Smooth muscle cell (in vitro differentiated cells): ENCODE results near the gene DYNLT2. TPM values are rescaled to one million over a fixed set of nuclear protein-coding genes. Genes with fewer than 3 reads are reported as not detected.

ENCODE experiments used
- DNase-seq: peaks from one replicate; lab custom pipeline; 2025; ENCODE audit not compliant: unreplicated experiment; lab: John Stamatoyannopoulos, UW
- H2AFZ ChIP-seq: fragments of 200-600 bp; sonication (generic); 2 replicates; pipeline ENCODE4 v1.6.0; 2016; ENCODE audit warnings: antibody characterized with exemption, low read depth, mild to moderate bottlenecking
- H3F3A ChIP-seq: fragments of 200-600 bp; sonication (generic); 2 replicates; pipeline ENCODE4 v1.6.0; 2017; ENCODE audit warnings: antibody characterized with exemption, low read depth
- H3K27ac ChIP-seq: fragments of 200-600 bp; sonication (generic); 2 replicates; pipeline ENCODE4 v1.5.1; 2016; ENCODE audit warnings: low read depth, mild to moderate bottlenecking
- H3K27me3 ChIP-seq: fragments of 200-600 bp; sonication (generic); 2 replicates; pipeline ENCODE4 v1.6.1; 2016; ENCODE audit warnings: low read depth, mild to moderate bottlenecking
- H3K36me3 ChIP-seq: fragments of 200-600 bp; sonication (generic); 2 replicates; pipeline ENCODE4 v1.5.1; 2016; ENCODE audit warnings: low read depth
- H3K4me1 ChIP-seq: fragments of 200-600 bp; sonication (generic); 2 replicates; pipeline ENCODE4 v1.5.1; 2016; ENCODE audit warnings: low read depth
- H3K4me2 ChIP-seq: fragments of 200-600 bp; sonication (generic); 2 replicates; pipeline ENCODE4 v1.6.0; 2016; ENCODE audit warnings: mild to moderate bottlenecking
- H3K4me3 ChIP-seq: fragments of 200-600 bp; sonication (generic); 2 replicates; pipeline ENCODE4 v1.5.1; 2016; ENCODE audit warnings: mild to moderate bottlenecking
- H3K79me2 ChIP-seq: fragments of 200-600 bp; sonication (generic); 2 replicates; pipeline ENCODE4 v1.6.0; 2016; ENCODE audit warnings: low read depth, mild to moderate bottlenecking
- H3K9ac ChIP-seq: fragments of 200-600 bp; sonication (generic); 2 replicates; pipeline ENCODE4 v1.6.0; 2016; ENCODE audit warnings: low read depth
- H3K9me3 ChIP-seq: fragments of 200-600 bp; sonication (generic); replicated peaks from 2 replicates; pipeline ENCODE4 v1.5.1; 2016; ENCODE audit warnings: low read depth
- H4K20me1 ChIP-seq: fragments of 200-600 bp; sonication (generic); 2 replicates; pipeline ENCODE4 v1.6.0; 2016; ENCODE audit warnings: low read depth
- CTCF ChIP-seq: fragments of 200-600 bp; sonication (generic); IDR thresholded peaks from 2 replicates; pipeline ENCODE4 v1.5.1; 2017; ENCODE audit warnings: borderline replicate concordance, mild to moderate bottlenecking, antibody characterized with exemption; ENCODE audit not compliant: insufficient read depth, poor library complexity, severe bottlenecking
- WGBS: methylation state at CpG from one replicate; pipeline ENCODE4 v1.1.7; 2016; ENCODE audit warnings: low lambda C conversion rate; 5-methylcytosine and 5-hydroxymethylcytosine counted together
- polyA plus RNA-seq: library from polyadenylated mRNA; unstranded; fragments of >200 nt; fragmentation: Nextera tagmentation; extraction: Ambion mirVana; gene quantifications from 2 replicates; pipeline ENCODE4 v1.2.1, GENCODE V29; 2016
- total RNA-seq: library from RNA; depleted of rRNA; stranded (reverse); fragments of >200 nt; gene quantifications from 2 replicates; pipeline ENCODE4 v1.2.3, GENCODE V29; 2014

The DYNLT2 gene
- total and polyA plus RNA-seq, 2 experiments from 2014 or later: 0.89 to 2.1 TPM

GRCh38 chr6:169702840-169703246, 48.5 kb downstream of the DYNLT2 start:
- WGBS: 5% methylated on average over 22 of the region's 22 CpGs
- DNase-seq: no peak
- peaks cover 34% of the 10 kb centered on the region for H3K79me2 ChIP-seq

GRCh38 chr6:169701954-169702839, 49.2 kb downstream of the DYNLT2 start, which contains the start of the genes C6orf120 and WDR27:
TSS of gene C6orf120 (plus strand) at chr6:169702126. CDS start at chr6:169702460, 334 bp downstream.
TSS of gene WDR27 (minus strand) at chr6:169702029. CDS start at chr6:169689005, 13,024 bp downstream.
- WGBS: under 1% methylated on average over 84 of the region's 92 CpGs
- Histone ChIP-seq H3K27ac (peak within 1 kb of the TSS; percentile 96), H3K36me3 (no peaks in the 10 kb centered on the region), H3K9me3 (no peaks in the 10 kb centered on the region), H4K20me1 (peaks cover 17% of the 10 kb centered on the region), H3K27me3 (no peaks in the 10 kb centered on the region), H3K4me3 (peak within 1 kb of the TSS; percentile 84), H3K9ac (peak within 1 kb of the TSS; percentile 97), H3F3A (peaks cover 13% of the 10 kb centered on the region), H3K4me1 (peaks cover 34% of the 10 kb centered on the region), H3K4me2 (peak within 1 kb of the TSS; percentile 95), H2AFZ (peak within 1 kb of the TSS; percentile 87), H3K79me2 (peaks cover 34% of the 10 kb centered on the region)
- TF ChIP-seq CTCF: no peak
- peak; percentile 85 for DNase-seq

More at GRCh38 chr6:169702840-169703246, 48.5 kb downstream of the DYNLT2 start:
- Histone ChIP-seq H3K9ac (peak overlapping the region; percentile 97), H3F3A (peaks cover 13% of the 10 kb centered on the region), H3K9me3 (no peaks in the 10 kb centered on the region), H3K4me2 (peak overlapping the region; percentile 95), H3K36me3 (no peaks in the 10 kb centered on the region), H3K27me3 (no peaks in the 10 kb centered on the region), H3K4me1 (peaks cover 34% of the 10 kb centered on the region), H4K20me1 (peaks cover 17% of the 10 kb centered on the region), H3K27ac (peak overlapping the region; percentile 96), H2AFZ (peak overlapping the region; percentile 87), H3K4me3 (peak overlapping the region; percentile 84)
- TF ChIP-seq CTCF: no peak

GRCh38 chr6:169701311-169701953, 49.9 kb downstream of the DYNLT2 start:
- Histone ChIP-seq H3K4me3 (peak overlapping the region; percentile 84), H3K36me3 (no peaks in the 10 kb centered on the region), H3K79me2 (peaks cover 34% of the 10 kb centered on the region), H3K27me3 (no peaks in the 10 kb centered on the region), H3K9me3 (no peaks in the 10 kb centered on the region), H3K4me2 (peak overlapping the region; percentile 95), H2AFZ (peak overlapping the region; percentile 87), H3K9ac (peak overlapping the region; percentile 97), H3K4me1 (peaks cover 34% of the 10 kb centered on the region), H3F3A (peaks cover 13% of the 10 kb centered on the region), H3K27ac (peak overlapping the region; percentile 96), H4K20me1 (peaks cover 17% of the 10 kb centered on the region)
- no peak for DNase-seq
- TF ChIP-seq CTCF: no peak
- WGBS: 1% methylated on average over 53 of the region's 54 CpGs
